Mucosa of stomach (tissue), 1 donor: ENCODE results near the gene DNAH10.
"Not testable (repeated sequence)": the region's sequence is repeated elsewhere in the genome, so short reads cannot be mapped to it uniquely, and the experiment has no call there.

Source experiments
- H3K27me3 ChIP-seq: one replicate; pipeline ENCODE4 v1.7.0; 2013; ENCODE audit warnings: mild to moderate bottlenecking, low read length; ENCODE audit not compliant: control insufficient read depth, insufficient read depth
- H3K36me3 ChIP-seq: one replicate; pipeline ENCODE4 v1.7.0; 2013; ENCODE audit warnings: low read length; ENCODE audit not compliant: control insufficient read depth, insufficient read depth
- H3K4me1 ChIP-seq: one replicate; pipeline ENCODE4 v1.7.0; 2013; ENCODE audit warnings: mild to moderate bottlenecking, low read length; ENCODE audit not compliant: control insufficient read depth, insufficient read depth
- H3K4me3 ChIP-seq: one replicate; pipeline ENCODE4 v1.7.0; 2013; ENCODE audit warnings: low read length
- H3K9ac ChIP-seq: one replicate; pipeline ENCODE4 v1.7.0; 2013; ENCODE audit warnings: mild to moderate bottlenecking, low read length, moderate library complexity
- H3K9me3 ChIP-seq: one replicate; pipeline ENCODE4 v1.7.0; 2013; ENCODE audit warnings: mild to moderate bottlenecking, low read length, moderate library complexity; ENCODE audit not compliant: control insufficient read depth
- donor health status: Pancreatic carcinoma.

The DNAH10 gene

DNA sequence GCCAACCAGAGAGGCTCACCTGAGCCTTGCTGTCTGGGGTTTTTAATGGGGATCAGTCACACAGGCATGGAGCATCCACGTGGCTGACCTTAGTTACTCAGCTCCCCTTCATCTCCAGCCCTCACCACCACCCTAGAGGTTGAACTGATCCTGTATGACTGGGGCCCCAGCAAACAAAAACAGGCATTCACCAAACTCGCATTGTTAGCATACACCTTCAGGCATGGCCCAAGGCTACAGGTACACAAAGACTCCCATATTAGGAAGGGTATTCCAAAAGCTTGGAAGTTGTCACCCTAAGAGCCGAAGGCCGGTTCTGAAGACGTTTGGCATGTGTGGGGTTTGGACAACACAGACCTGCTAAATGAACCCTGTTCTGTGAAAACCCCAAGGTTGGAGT lies 10.0 kb downstream of the DNAH10 start:
- Histone ChIP-seq H3K4me1 (no peaks in the 10 kb centered on the region), H3K9ac (no peak overlapping the region), H3K9me3 (no peaks in the 10 kb centered on the region), H3K27me3 (peaks cover 3% of the 10 kb centered on the region), H3K4me3 (no peak overlapping the region), H3K36me3 (no peaks in the 10 kb centered on the region)

DNA sequence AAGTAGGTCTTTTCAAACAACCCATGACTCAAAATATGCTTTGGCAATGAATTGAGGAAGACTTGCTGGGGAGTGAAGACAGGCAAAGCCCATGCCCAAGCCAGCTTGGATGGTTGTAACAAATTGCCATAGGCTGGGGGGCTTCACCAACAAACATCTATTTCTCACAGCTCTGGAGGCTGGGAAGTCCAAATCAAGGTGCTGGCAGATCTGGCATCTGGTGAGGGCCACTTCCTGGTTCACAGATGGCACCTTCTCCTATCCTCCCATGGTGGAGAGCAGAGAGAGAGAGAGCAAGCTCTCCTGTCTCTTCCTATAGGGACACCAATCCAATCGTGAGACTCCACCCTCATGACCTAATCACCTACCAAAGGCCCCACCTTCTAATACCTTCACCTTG lies 11.3 kb downstream of the DNAH10 start:
- Histone ChIP-seq H3K4me3 (no peak overlapping the region), H3K27me3 (peaks cover 3% of the 10 kb centered on the region), H3K9me3 (no peaks in the 10 kb centered on the region), H3K9ac (no peak overlapping the region), H3K36me3 (no peaks in the 10 kb centered on the region), H3K4me1 (no peaks in the 10 kb centered on the region)

GRCh38 chr12:123779551-123779950 lies 17.4 kb downstream of the DNAH10 start:
- Histone ChIP-seq H3K4me1 (no peaks in the 10 kb centered on the region), H3K9ac (no peak overlapping the region), H3K27me3 (no peaks in the 10 kb centered on the region), H3K4me3 (no peak overlapping the region), H3K9me3 (no peaks in the 10 kb centered on the region), H3K36me3 (no peaks in the 10 kb centered on the region)

GRCh38 chr12:123782997-123783792 lies 21.1 kb downstream of the DNAH10 start:
- Histone ChIP-seq H3K4me1 (no peaks in the 10 kb centered on the region), H3K27me3 (no peaks in the 10 kb centered on the region)

DNA sequence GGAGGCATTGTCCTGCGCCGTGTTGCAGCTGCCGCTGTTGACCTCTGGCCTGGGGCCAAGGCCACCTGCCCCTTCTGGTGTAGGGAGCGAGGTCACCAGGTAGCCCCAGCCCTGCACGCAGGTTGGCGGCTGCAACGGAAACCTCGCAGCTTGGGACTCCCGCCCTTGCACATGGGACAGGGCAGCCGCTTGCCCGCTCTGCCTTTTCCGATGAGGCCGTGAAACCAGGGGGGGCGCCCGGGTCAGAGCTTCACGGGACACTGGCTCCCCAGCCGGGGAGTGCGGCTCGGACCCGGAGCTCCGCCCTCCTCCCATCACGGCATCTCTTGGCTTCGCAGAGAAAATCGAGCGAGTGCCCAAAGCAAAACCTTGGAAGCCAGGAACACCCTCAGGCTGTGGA lies 25.4 kb downstream of the DNAH10 start:
- Histone ChIP-seq H3K4me1 (no peaks in the 10 kb centered on the region), H3K27me3 (no peaks in the 10 kb centered on the region), H3K4me3 (no peak overlapping the region), H3K9ac (no peak overlapping the region), H3K9me3 (no peaks in the 10 kb centered on the region), H3K36me3 (no peaks in the 10 kb centered on the region)

More at GRCh38 chr12:123782997-123783792, 21.1 kb downstream of the DNAH10 start:
- Histone ChIP-seq H3K4me3 (no peak overlapping the region), H3K9ac (no peak overlapping the region), H3K9me3 (no peaks in the 10 kb centered on the region), H3K36me3 (no peaks in the 10 kb centered on the region)

DNA sequence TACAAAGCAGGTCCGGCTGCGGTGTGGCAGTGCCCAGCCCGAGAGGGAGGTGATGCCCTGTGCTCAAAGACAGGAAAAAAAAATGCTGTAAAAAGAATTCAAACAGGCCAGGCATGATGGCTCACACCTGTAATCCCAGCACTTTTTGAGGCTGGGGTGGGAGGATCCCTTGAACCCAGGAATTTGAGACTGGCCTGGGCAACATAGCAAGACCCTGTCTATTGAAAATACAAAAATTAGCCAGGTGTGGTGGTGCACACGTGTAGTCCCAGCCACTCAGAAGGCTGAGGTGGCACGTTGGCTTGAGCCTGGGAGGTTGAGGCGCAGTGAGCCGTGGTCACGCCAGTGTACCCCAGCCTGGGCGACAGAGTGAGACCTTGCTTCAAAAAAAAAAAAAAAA lies 26.4 kb downstream of the DNAH10 start:
- no peaks in the 10 kb centered on the region for H3K9me3 ChIP-seq
- no peak overlapping the region for H3K4me3 ChIP-seq
- H3K36me3 ChIP-seq, result no peaks in the 10 kb centered on the region
- H3K27me3 ChIP-seq, result no peaks in the 10 kb centered on the region
- no peak overlapping the region for H3K9ac ChIP-seq
- H3K4me1 ChIP-seq, result no peaks in the 10 kb centered on the region

DNA sequence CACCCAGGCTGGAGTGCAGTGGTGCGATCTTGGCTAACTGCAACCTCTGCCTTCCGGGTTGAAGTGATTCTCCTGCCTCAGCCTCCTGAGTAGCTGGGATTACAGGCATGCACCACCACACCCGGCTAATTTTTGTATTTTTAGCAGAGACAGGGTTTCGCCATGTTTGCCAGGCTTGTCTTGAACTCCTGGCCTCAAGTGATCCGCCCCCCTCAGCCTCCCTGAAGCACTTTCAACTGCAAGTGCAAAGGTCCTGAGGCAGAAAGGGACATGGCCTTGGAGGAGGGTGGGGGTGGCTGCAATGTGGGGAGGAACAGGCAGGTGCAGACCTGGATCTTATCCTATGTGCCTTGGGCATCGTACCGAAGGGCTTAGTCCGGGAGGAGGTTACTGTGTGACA lies 27.3 kb downstream of the DNAH10 start:
- not testable (repeated sequence) for H3K4me1 ChIP-seq, H3K27me3 ChIP-seq, H3K36me3 ChIP-seq, H3K9me3 ChIP-seq, H3K4me3 ChIP-seq, H3K9ac ChIP-seq

DNA sequence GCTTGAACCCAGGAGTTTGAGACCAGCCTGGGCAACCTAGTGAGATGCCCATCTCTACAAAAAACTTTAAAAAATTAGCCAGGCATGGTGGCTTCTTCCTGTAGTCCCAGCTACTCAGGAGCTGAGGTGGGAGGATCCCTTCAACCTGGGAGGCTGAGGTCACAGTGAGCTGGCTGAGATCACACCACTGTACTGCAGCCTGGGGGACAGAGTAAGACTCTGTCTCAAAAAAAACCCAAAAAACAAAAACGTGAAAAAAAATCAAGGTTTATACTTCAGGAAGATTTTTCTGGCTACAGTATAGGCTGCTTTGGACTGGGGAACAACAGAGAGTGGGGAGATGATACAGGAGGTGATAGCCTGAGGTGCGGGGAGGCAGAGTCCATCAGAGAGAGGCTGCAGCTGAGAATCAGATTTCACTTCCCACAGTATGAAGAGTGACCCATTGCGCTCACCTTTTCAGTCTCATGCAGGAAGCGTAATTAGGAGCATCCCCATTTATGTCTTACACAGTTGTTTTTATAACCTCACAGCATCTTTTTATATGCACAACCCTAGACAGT lies 28.9 kb downstream of the DNAH10 start:
- no peak overlapping the region for H3K4me3 ChIP-seq
- no peaks in the 10 kb centered on the region for H3K4me1 ChIP-seq
- no peak overlapping the region for H3K9ac ChIP-seq
- no peaks in the 10 kb centered on the region for H3K9me3 ChIP-seq
- no peaks in the 10 kb centered on the region for H3K36me3 ChIP-seq
- no peaks in the 10 kb centered on the region for H3K27me3 ChIP-seq

GRCh38 chr12:123794027-123794426 lies 31.9 kb downstream of the DNAH10 start:
- H3K9me3 ChIP-seq, result no peaks in the 10 kb centered on the region
- H3K36me3 ChIP-seq, result no peaks in the 10 kb centered on the region
- no peak overlapping the region for H3K4me3 ChIP-seq
- H3K9ac ChIP-seq, result no peak overlapping the region
- H3K27me3 ChIP-seq, result no peaks in the 10 kb centered on the region
- H3K4me1 ChIP-seq, result no peaks in the 10 kb centered on the region

DNA sequence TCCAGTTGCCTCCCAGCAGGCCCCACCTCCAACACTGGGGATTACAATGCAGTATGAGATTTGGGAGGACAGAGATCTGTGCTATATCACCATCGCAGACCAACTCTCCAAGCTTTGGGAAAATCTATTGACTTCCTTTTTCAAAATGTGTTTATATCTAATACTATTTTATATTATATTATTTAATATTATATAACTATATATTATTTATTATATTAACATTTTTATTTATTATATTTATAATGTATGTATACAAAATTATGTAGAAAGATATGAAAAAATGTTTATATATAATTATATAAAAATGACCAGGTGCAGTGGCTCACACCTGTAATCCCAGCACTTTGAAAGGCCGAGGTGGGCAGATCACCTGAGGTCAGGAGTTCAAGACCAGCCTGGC lies 36.4 kb downstream of the DNAH10 start:
- Histone ChIP-seq H3K9me3 (no peaks in the 10 kb centered on the region), H3K4me3 (no peak overlapping the region), H3K9ac (no peak overlapping the region), H3K27me3 (no peaks in the 10 kb centered on the region), H3K36me3 (no peaks in the 10 kb centered on the region), H3K4me1 (no peaks in the 10 kb centered on the region)

DNA sequence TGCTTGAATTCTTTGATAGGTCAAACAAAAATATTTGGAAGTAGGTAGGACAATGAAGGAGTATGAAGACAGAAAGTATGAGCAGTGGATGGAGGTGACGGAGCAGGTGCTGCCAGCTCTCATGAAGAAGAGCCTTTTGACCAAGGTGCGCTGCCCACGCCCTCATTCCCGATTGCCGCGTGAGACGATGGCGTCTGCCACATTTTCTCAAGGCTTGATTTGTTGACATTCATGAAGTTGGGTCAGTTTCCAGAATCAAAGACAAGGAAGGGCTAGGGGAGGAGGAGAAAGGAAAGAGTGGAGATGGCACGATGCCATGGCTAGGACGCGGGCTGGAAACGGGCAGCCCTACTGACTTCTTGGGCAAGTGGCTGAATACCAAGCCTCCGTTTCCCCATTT lies 37.1 kb downstream of the DNAH10 start:
- no peak overlapping the region for H3K9ac ChIP-seq
- H3K27me3 ChIP-seq, result no peaks in the 10 kb centered on the region
- no peaks in the 10 kb centered on the region for H3K4me1 ChIP-seq
- no peaks in the 10 kb centered on the region for H3K36me3 ChIP-seq
- H3K9me3 ChIP-seq, result no peaks in the 10 kb centered on the region
- no peak overlapping the region for H3K4me3 ChIP-seq

DNA sequence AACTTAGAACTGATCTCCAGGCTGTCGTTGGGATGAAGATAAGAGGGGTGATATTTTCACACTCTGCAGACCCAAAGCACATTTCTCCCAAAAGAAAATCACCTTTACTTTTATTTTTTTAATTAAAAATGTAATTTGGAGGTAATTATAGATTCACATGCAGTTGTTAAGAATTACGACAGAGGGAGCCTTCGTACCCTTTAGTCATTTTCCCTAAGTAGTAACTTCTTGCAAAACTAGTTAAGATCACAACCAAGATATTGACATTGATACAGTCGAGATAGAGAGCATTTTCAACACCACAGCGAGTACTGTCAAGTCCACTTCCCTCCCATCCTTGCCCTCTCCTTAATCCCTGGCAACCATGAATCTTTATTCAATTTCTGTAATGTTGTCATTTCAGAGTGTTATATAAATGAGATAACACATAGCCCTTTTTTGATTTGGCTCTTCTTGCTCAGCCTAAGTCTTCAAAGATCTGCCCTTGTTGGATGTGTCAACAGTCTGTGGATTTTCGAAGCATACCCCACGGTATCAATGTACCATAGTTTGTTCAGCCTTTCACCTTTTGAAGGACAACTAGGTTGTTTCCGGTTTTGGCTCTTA lies 39.6 kb downstream of the DNAH10 start:
- Histone ChIP-seq H3K4me1 (no peaks in the 10 kb centered on the region), H3K4me3 (no peak overlapping the region), H3K9me3 (no peaks in the 10 kb centered on the region), H3K9ac (no peak overlapping the region), H3K27me3 (no peaks in the 10 kb centered on the region), H3K36me3 (no peaks in the 10 kb centered on the region)
